GM12878 (cell line): ENCODE measurements around the gene SLC25A11. TPM values are rescaled to one million over a fixed set of nuclear protein-coding genes. Genes with fewer than 3 reads are reported as not detected.

Experiments
- ATAC-seq: fragments of 200-7000 bp; cut with Tn5 transposase; 3 replicates; pipeline ENCODE4 v1.9.1; 2020; ENCODE audit warnings: mild to moderate bottlenecking, moderate library complexity
- BruUV-seq: library from RNA; stranded (reverse); fragments of 400-500 nt; replicated peaks from 2 replicates; lab custom pipeline; 2021; lab: Mats Ljungman, UMichigan
- CTCF ChIA-PET: fragments of 300-600 bp; sonication (Branson Sonifier 250); formaldehyde crosslinking; extraction: SDS; loops from one replicate; lab custom pipeline; 2021; ENCODE audit warnings: inconsistent platforms; lab: Yijun Ruan, JAX
- POLR2A ChIA-PET: fragments of 350-600 bp; formaldehyde crosslinking; extraction: SDS; loops from one replicate; lab custom pipeline; 2021; ENCODE audit warnings: inconsistent platforms; lab: Charles Lee
- RAD21 ChIA-PET: fragments of 300-600 bp; sonication (Branson Sonifier 250); formaldehyde crosslinking; loops from one replicate; lab custom pipeline; 2023; ENCODE audit warnings: antibody characterized with exemption; ENCODE audit not compliant: unreplicated experiment; lab: Charles Lee
- SMC1A ChIA-PET: fragments of 300-600 bp; sonication (Branson Sonifier 250); formaldehyde crosslinking; loops from one replicate; lab custom pipeline; 2023; ENCODE audit not compliant: unreplicated experiment, uncharacterized antibody; lab: Charles Lee
- DNase-seq: peaks from one replicate; pipeline ENCODE4 v3.0.0-alpha.2; 2011; ENCODE audit warnings: low read depth, low spot score
- FAIRE-seq: peaks from 3 replicates; lab custom pipeline; 2011; peaks lifted over from hg19 to GRCh38; lab: Jason Lieb, UNC
- H2AFZ ChIP-seq: 2 replicates; pipeline ENCODE4 v1.6.0; 2011; ENCODE audit warnings: low read depth, low read length, control low read depth; ENCODE audit not compliant: control insufficient read depth
- H3K27ac ChIP-seq: 2 replicates; pipeline ENCODE4 v1.5.1; 2011; ENCODE audit warnings: control low read depth; ENCODE audit not compliant: control insufficient read depth, insufficient read depth
- H3K27me3 ChIP-seq, 2 experiments: replicated peaks in 1 of 2; 2 replicates each; pipeline versions ENCODE4 v1.6.0 to v1.6.1; 2011; ENCODE audit warnings: low read length in 1 of 2; ENCODE audit not compliant: control insufficient read depth in 2 of 2, insufficient read depth in 2 of 2
- H3K36me3 ChIP-seq, 2 experiments: 2 replicates each; pipeline ENCODE4 v1.5.1; 2011; ENCODE audit warnings: low read length in 1 of 2; ENCODE audit not compliant: control insufficient read depth in 2 of 2, insufficient read depth in 2 of 2
- H3K4me1 ChIP-seq: 2 replicates; pipeline ENCODE4 v1.6.1; 2011; ENCODE audit warnings: mild to moderate bottlenecking, low read length, moderate library complexity, mixed read lengths; ENCODE audit not compliant: control insufficient read depth, insufficient read depth
- H3K4me2 ChIP-seq: 2 replicates; pipeline ENCODE4 v1.6.0; 2011; ENCODE audit warnings: control low read depth; ENCODE audit not compliant: control insufficient read depth, insufficient read depth
- H3K4me3 ChIP-seq: fragments of 200-600 bp; sonication (generic); 2 replicates; pipeline ENCODE4 v1.5.1; 2016
- H3K79me2 ChIP-seq: 2 replicates; pipeline ENCODE4 v1.6.0; 2011; ENCODE audit warnings: low read length; ENCODE audit not compliant: control insufficient read depth, insufficient read depth
- H3K9ac ChIP-seq: 2 replicates; pipeline ENCODE4 v1.8.0; 2011; ENCODE audit warnings: low read length, control low read depth, mixed read lengths; ENCODE audit not compliant: control insufficient read depth, insufficient read depth
- H3K9me3 ChIP-seq: replicated peaks from 3 replicates; pipeline ENCODE4 v1.5.1; 2011; ENCODE audit warnings: mild to moderate bottlenecking, low read length; ENCODE audit not compliant: control insufficient read depth, insufficient read depth
- H4K20me1 ChIP-seq: 2 replicates; pipeline ENCODE4 v1.6.0; 2011; ENCODE audit not compliant: control insufficient read depth, insufficient read depth
- BMI1 ChIP-seq: fragments of 450-650 bp; IDR thresholded peaks from 2 replicates; pipeline ENCODE4 v1.6.1; 2016; ENCODE audit warnings: mild to moderate bottlenecking, moderate library complexity, borderline replicate concordance
- MTA2 ChIP-seq: fragments of 450-650 bp; IDR thresholded peaks from 2 replicates; pipeline ENCODE4 v1.6.1; 2016; ENCODE audit warnings: low read depth, mild to moderate bottlenecking, moderate library complexity
- POLR2AphosphoS5 ChIP-seq: IDR thresholded peaks from 2 replicates; pipeline ENCODE4 v1.6.1; 2011; ENCODE audit warnings: mild to moderate bottlenecking, low read length, inconsistent platforms
- RBBP5 ChIP-seq: fragments of 200-600 bp; sonication (generic); conservative IDR thresholded peaks from 2 replicates; pipeline ENCODE4 v1.6.1; 2016
- ZNF622 ChIP-seq: fragments of 450-650 bp; IDR thresholded peaks from 2 replicates; pipeline ENCODE4 v1.6.1; 2017; ENCODE audit warnings: mild to moderate bottlenecking, inconsistent platforms
- WGBS: methylation state at CpG from one replicate; pipeline ENCODE4 v1.1.6; 2016; ENCODE audit warnings: low lambda C conversion rate; ENCODE audit not compliant: insufficient replicate concordance, insufficient coverage; ENCODE audit errors: missing lambda C conversion rate; 5-methylcytosine and 5-hydroxymethylcytosine counted together
- in situ Hi-C: fragments of 300-500 bp; cut with MboI; formaldehyde crosslinking; loops from 9 replicates; pipeline ENCODE4 v1.14.3; 2018; ENCODE audit warnings: mixed read lengths
- intact Hi-C: fragments of 100-400 bp; cut with micrococcal nuclease; formaldehyde crosslinking; loops from one replicate; pipeline ENCODE4 v1.14.2; 2022; ENCODE audit not compliant: unreplicated experiment
- polyA plus RNA-seq, 11 experiments: library from polyadenylated mRNA; depleted of rRNA in 4 of 11; unstranded in 6 of 11; stranded (reverse) in 5 of 11; fragments of >200 nt; fragmentation: Nextera tagmentation in 4 of 11; fragmentation: Illumina TruSeq in 1 of 11; extraction: Ambion mirVana in 4 of 11; extraction: Trizol in 1 of 11; gene quantifications; 1 replicate in 1 of 11; 2 replicates in 10 of 11; pipeline versions ENCODE4 v1.2.1 to v1.2.3, GENCODE V29; 2011 to 2016; ENCODE audit warnings: inconsistent platforms in 2 of 11, missing spikeins in 2 of 11, low read depth in 1 of 11
- total RNA-seq, 4 experiments: library from RNA; depleted of rRNA in 3 of 4; stranded (reverse); fragments of >200 nt in 3 of 4; fragmentation: Illumina TruSeq in 1 of 4; extraction: Trizol in 1 of 4; gene quantifications; 2 replicates each; pipeline versions ENCODE4 v1.2.1 to v1.2.3, GENCODE V29; 2013 to 2021
- TF ChIP-seq, protein P1 (sequence below): IDR thresholded peaks from 2 replicates; pipeline ENCODE4 v1.6.1; 2012; ENCODE audit warnings: low read length, inconsistent platforms
- TF ChIP-seq, protein P2 (sequence below): fragments of 450-650 bp; IDR thresholded peaks from 2 replicates; pipeline ENCODE4 v1.6.1; 2017; ENCODE audit warnings: mild to moderate bottlenecking, moderate library complexity
- TF ChIP-seq, protein P3 (sequence below): fragments of 450-650 bp; IDR thresholded peaks from 2 replicates; pipeline ENCODE4 v1.6.1; 2018; ENCODE audit warnings: mild to moderate bottlenecking, low read depth, moderate library complexity; ENCODE audit not compliant: partially characterized antibody

The SLC25A11 gene
- total and polyA plus RNA-seq, 10 of the 15 experiments (the other 5 are each of a cell fraction or from before 2014, with no cell fraction given) = 5.8 to 142 (median 65.0) TPM

DNA sequence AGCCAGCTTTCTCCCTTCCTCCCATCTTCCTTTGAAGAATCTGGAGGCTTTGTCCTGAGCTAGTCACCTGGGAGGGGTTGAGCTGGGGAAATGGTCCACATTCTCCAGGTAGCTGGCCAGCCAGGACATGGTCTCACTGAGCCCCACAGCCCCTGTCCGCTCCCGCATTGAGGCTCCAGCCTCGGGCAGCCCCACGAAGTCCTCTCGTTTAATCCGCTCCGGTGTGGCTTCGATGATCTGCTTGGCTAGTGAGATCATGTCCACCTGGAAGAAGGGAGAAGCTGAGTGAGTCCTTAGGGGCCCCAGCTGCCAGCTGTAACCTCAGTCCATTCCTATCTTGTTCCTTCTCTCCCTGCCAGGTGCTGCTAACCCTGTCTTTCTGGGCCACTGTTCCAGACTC, 30.4 kb upstream of the SLC25A11 start:
- ChIA-PET CTCF (interaction anchor here (0.5 to 1.9 kb wide), 7 partner anchors 10 to 112 kb away, joined by 3 to 10 read pairs (median 4); partner anchors contain the start of genes CAMTA2, RNF167 and SLC25A11), RAD21 (interaction anchor here (1.2 to 1.3 kb wide), 2 partner anchors 16 to 90 kb away, joined by 3 read pairs; no protein-coding TSS in a partner anchor), POLR2A (interaction anchor here (0.6 to 1.0 kb wide), 2 partner anchors 20 to 1787 kb away, joined by 4 read pairs; no protein-coding TSS in a partner anchor), SMC1A (interaction anchor here (1.5 to 2.7 kb wide), 3 partner anchors 30 to 61 kb away, joined by 3 to 9 read pairs (median 5); partner anchors contain the start of genes RNF167 and SLC25A11)
- in situ Hi-C loops (no loop called here), intact Hi-C loops (no loop called here)
- WGBS = 98% methylated on average over 8 of the region's 8 CpGs
- BruUV-seq = no TSS peak
- Histone ChIP-seq H3K36me3 (peaks cover 15 to 18% of the 10 kb centered on the region in 2 experiments; a peak in 3 of 4 replicates), H3K9ac (no peak overlapping the region), H3K79me2 (peaks cover 27% of the 10 kb centered on the region), H3K27ac (no peak overlapping the region), H3K4me3 (no peak overlapping the region), H2AFZ (no peak overlapping the region), H4K20me1 (no peaks in the 10 kb centered on the region), H3K27me3 (no peaks in the 10 kb centered on the region), H3K4me2 (no peak overlapping the region), H3K9me3 (no peaks in the 10 kb centered on the region), H3K4me1 (peaks cover 14% of the 10 kb centered on the region)
- no peak for ATAC-seq
- TF ChIP-seq, protein P1, sequence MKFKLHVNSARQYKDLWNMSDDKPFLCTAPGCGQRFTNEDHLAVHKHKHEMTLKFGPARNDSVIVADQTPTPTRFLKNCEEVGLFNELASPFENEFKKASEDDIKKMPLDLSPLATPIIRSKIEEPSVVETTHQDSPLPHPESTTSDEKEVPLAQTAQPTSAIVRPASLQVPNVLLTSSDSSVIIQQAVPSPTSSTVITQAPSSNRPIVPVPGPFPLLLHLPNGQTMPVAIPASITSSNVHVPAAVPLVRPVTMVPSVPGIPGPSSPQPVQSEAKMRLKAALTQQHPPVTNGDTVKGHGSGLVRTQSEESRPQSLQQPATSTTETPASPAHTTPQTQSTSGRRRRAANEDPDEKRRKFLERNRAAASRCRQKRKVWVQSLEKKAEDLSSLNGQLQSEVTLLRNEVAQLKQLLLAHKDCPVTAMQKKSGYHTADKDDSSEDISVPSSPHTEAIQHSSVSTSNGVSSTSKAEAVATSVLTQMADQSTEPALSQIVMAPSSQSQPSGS = no peak
- TF ChIP-seq RBBP5 (no peak), MTA2 (no peak), ZNF622 (no peak), BMI1 (no peak), POLR2AphosphoS5 (no peak)
- TF ChIP-seq, protein P2, sequence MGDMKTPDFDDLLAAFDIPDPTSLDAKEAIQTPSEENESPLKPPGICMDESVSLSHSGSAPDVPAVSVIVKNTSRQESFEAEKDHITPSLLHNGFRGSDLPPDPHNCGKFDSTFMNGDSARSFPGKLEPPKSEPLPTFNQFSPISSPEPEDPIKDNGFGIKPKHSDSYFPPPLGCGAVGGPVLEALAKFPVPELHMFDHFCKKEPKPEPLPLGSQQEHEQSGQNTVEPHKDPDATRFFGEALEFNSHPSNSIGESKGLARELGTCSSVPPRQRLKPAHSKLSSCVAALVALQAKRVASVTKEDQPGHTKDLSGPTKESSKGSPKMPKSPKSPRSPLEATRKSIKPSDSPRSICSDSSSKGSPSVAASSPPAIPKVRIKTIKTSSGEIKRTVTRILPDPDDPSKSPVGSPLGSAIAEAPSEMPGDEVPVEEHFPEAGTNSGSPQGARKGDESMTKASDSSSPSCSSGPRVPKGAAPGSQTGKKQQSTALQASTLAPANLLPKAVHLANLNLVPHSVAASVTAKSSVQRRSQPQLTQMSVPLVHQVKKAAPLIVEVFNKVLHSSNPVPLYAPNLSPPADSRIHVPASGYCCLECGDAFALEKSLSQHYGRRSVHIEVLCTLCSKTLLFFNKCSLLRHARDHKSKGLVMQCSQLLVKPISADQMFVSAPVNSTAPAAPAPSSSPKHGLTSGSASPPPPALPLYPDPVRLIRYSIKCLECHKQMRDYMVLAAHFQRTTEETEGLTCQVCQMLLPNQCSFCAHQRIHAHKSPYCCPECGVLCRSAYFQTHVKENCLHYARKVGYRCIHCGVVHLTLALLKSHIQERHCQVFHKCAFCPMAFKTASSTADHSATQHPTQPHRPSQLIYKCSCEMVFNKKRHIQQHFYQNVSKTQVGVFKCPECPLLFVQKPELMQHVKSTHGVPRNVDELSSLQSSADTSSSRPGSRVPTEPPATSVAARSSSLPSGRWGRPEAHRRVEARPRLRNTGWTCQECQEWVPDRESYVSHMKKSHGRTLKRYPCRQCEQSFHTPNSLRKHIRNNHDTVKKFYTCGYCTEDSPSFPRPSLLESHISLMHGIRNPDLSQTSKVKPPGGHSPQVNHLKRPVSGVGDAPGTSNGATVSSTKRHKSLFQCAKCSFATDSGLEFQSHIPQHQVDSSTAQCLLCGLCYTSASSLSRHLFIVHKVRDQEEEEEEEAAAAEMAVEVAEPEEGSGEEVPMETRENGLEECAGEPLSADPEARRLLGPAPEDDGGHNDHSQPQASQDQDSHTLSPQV = no peak
- TF ChIP-seq, protein P3, sequence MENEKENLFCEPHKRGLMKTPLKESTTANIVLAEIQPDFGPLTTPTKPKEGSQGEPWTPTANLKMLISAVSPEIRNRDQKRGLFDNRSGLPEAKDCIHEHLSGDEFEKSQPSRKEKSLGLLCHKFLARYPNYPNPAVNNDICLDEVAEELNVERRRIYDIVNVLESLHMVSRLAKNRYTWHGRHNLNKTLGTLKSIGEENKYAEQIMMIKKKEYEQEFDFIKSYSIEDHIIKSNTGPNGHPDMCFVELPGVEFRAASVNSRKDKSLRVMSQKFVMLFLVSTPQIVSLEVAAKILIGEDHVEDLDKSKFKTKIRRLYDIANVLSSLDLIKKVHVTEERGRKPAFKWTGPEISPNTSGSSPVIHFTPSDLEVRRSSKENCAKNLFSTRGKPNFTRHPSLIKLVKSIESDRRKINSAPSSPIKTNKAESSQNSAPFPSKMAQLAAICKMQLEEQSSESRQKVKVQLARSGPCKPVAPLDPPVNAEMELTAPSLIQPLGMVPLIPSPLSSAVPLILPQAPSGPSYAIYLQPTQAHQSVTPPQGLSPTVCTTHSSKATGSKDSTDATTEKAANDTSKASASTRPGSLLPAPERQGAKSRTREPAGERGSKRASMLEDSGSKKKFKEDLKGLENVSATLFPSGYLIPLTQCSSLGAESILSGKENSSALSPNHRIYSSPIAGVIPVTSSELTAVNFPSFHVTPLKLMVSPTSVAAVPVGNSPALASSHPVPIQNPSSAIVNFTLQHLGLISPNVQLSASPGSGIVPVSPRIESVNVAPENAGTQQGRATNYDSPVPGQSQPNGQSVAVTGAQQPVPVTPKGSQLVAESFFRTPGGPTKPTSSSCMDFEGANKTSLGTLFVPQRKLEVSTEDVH = no peak
- DNase-seq = no peak
- no peak for FAIRE-seq
